Measurements from ENCODE around the gene LHX3. TPM values are rescaled to one million over a fixed set of nuclear protein-coding genes. Genes with fewer than 3 reads are reported as not detected.

The LHX3 gene
- total RNA-seq, 4 donors from 2014 or later = not detected

DNA sequence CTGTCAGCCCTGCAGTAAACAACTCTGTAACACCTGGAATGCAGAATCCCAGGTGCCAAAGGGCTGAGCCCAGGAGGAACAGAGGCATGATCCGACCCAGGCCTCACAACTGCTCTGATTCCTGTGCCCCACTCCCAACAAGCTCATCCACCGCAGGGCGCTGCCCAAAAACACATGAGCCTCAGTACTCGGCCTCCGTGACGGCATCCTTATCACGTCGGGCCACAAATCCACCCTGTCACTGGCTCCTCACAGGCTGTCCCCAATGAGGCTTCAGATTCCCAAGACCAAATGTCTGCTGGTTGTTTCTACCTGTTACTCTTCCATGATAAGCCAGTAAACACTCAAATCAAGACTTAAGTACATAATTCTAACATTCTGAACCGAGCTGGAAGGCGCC lies 25.4 kb upstream of the LHX3 start:
- Histone ChIP-seq H3K27ac (no peak overlapping the region), H3K4me1 (no peaks in the 10 kb centered on the region), H3K27me3 (no peaks in the 10 kb centered on the region), H3K36me3 (no peaks in the 10 kb centered on the region), H3K4me3 (no peak overlapping the region), H3K9me3 (no peaks in the 10 kb centered on the region)
- TF ChIP-seq, protein P1, sequence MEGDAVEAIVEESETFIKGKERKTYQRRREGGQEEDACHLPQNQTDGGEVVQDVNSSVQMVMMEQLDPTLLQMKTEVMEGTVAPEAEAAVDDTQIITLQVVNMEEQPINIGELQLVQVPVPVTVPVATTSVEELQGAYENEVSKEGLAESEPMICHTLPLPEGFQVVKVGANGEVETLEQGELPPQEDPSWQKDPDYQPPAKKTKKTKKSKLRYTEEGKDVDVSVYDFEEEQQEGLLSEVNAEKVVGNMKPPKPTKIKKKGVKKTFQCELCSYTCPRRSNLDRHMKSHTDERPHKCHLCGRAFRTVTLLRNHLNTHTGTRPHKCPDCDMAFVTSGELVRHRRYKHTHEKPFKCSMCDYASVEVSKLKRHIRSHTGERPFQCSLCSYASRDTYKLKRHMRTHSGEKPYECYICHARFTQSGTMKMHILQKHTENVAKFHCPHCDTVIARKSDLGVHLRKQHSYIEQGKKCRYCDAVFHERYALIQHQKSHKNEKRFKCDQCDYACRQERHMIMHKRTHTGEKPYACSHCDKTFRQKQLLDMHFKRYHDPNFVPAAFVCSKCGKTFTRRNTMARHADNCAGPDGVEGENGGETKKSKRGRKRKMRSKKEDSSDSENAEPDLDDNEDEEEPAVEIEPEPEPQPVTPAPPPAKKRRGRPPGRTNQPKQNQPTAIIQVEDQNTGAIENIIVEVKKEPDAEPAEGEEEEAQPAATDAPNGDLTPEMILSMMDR (IDR thresholded peaks at IDR 0.05) = no peak
- no peak for TF ChIP-seq POLR2A (IDR thresholded peaks at IDR 0.05)
- intact Hi-C loops (cut with DNase I; ENCODE audit: low total_unique reads) = no loop called here
- DNase-seq = no peak

GRCh38 chr9:136229096-136230065 lies 24.5 kb upstream of the LHX3 start:
- H3K27ac ChIP-seq = no peak overlapping the region
- H3K4me3 ChIP-seq = no peak overlapping the region
- intact Hi-C loops (cut with DNase I; ENCODE audit: low total_unique reads) = no loop called here
- DNase-seq = no peak
- TF ChIP-seq, protein P1 (IDR thresholded peaks at IDR 0.05) = no peak
- no peak for TF ChIP-seq POLR2A (IDR thresholded peaks at IDR 0.05)
- no peaks in the 10 kb centered on the region for H3K36me3 ChIP-seq
- H3K9me3 ChIP-seq = no peaks in the 10 kb centered on the region
- no peaks in the 10 kb centered on the region for H3K27me3 ChIP-seq
- H3K4me1 ChIP-seq = no peaks in the 10 kb centered on the region

DNA sequence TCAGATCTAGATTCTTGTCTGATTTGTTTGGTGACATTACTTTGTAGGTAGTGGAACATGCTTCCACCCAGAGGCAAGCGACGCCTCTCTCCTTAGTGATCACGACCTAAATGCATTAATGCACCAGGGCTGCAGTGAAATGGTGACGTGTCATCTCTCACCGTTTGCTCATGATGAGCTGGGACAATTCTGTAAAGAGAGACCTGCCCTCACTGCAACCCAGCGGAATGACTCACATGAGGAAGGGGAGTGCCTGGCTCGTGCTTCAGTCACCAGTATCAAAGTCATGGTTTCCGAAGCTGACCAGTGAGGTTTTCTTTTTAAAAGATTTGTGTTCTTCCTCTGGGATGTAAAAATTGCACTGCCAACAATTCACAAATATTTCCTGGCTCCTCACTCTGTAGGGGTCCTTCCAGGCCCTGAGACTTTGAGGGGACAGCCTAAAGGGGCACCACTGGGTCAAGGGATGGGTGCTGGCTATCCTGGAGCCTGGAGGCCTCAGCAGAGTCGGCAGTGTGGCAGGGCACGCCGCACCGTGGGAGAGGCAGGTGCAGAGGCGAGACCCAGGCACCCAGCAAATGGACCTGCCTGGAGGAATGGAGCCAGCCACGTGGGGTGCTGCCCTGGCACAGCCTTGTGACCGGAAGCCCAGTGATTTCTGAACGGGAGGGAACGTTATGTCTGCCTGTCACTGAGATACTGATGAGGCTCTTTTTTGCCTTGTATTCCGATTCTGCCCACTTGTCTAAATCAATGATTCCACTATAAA lies 23.4 kb upstream of the LHX3 start:
- intact Hi-C loops (cut with DNase I; ENCODE audit: low total_unique reads) = no loop called here
- Histone ChIP-seq H3K4me3 (no peak overlapping the region), H3K36me3 (no peaks in the 10 kb centered on the region), H3K4me1 (no peaks in the 10 kb centered on the region), H3K27me3 (no peaks in the 10 kb centered on the region), H3K9me3 (no peaks in the 10 kb centered on the region), H3K27ac (no peak overlapping the region)
- no peak for TF ChIP-seq POLR2A (IDR thresholded peaks at IDR 0.05)
- TF ChIP-seq, protein P1 (IDR thresholded peaks at IDR 0.05) = no peak
- no peak for DNase-seq

DNA sequence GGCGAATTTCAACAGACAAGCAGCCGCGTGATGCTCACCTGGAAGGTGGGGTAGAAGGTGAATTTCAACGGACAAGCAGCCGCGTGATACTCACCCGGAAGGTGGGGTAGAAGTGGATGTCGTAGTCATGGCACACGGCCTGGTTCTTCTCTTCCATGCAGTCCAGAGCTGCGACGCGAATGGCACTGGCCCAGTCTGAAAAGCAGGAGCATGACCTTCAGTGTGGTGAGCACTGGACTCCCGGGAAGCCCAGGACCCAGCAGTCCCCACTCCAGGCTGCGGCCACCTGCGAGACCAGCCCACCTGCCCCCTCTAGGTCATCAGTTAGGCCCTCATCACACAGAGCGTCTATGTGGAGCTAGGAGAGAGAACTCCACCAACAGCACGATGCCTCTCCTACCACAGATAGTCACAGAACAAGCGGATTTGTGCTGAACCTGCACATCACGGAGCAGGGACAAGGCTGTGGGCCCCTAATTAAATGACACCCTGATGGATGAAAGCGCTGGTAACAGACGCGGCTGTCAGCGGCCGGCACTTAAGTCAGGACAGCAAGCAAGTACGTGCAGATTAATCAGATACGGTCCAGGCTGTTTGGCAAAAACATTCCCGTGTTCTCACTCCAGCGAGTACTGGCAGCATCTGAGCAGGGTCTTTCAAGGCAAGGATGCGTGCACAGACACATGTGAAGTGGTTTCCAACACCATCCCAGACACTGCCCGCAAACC lies 21.9 kb upstream of the LHX3 start:
- no peak for DNase-seq
- Histone ChIP-seq H3K27me3 (no peaks in the 10 kb centered on the region), H3K4me3 (no peak overlapping the region), H3K27ac (no peak overlapping the region), H3K36me3 (no peaks in the 10 kb centered on the region), H3K9me3 (no peaks in the 10 kb centered on the region), H3K4me1 (no peaks in the 10 kb centered on the region)
- TF ChIP-seq, protein P1 (IDR thresholded peaks at IDR 0.05) = no peak
- no peak for TF ChIP-seq POLR2A (IDR thresholded peaks at IDR 0.05)
- intact Hi-C loops (cut with DNase I; ENCODE audit: low total_unique reads) = no loop called here

Data from uterus (tissue), 4 donors.